Cardiac fibroblast (primary cell): ENCODE measurements around the gene NCAPH2.

Experiments
- DNase-seq, 2 donors: peaks; one replicate each; pipeline versions ENCODE4 v3.0.0 to v3.0.0-alpha.2; 2010; ENCODE audit warnings: low read depth in 2 of 2
- H3K4me3 ChIP-seq, 2 donors: replicated peaks in 1 of 2; 1 replicate in 1 of 2; 2 replicates in 1 of 2; pipeline ENCODE4 v1.5.1; 2011; ENCODE audit warnings: low read depth in 2 of 2, low read length in 2 of 2, mild to moderate bottlenecking in 2 of 2, moderate library complexity in 1 of 2
- CTCF ChIP-seq: IDR thresholded peaks from one replicate; pipeline ENCODE4 v1.5.1; 2011; ENCODE audit warnings: low read depth, mild to moderate bottlenecking, low read length, inconsistent platforms

NCAPH2 gene

GRCh38 chr22:50574383-50574755 is 66.3 kb downstream of the NCAPH2 start:
- no peak overlapping the region for H3K4me3 ChIP-seq
- no peak for DNase-seq
- TF ChIP-seq CTCF, result no peak
